ENCODE measurements around the gene TMEM108.

DNA sequence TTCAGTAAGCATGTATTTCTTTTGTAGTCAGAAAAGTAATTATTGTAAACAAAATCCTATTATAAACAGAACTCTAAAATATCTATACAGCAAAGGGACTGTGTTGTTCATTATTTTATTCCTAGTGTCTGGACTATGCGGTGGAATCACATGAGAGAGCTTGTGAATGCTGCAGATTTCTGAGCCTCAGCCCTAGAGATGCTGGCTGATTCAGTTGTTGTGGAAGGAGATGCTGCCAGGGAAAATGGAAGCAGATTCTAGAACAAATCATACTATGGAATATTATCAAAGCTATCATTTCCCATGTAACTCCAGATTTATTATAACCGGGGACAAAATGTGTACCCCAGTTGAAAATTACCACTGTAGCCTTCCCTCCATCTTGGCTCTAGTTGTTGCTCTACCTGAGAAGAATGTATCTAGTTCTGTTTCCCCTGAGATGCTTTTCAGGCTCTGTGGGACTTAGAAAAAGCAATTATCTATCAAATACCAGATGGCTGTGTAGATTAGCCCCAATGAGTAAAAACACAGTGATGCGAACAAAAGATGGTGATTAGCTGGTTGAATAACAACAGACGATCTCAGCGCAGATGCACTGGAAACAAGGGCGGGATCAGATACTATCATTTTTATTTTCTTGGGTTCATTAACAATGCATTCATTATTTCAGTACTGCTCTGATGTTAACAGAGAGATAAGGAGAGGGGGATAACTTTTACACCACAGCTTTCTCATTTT is 131.3 kb downstream of the TMEM108 start:
- TF ChIP-seq, protein P1, sequence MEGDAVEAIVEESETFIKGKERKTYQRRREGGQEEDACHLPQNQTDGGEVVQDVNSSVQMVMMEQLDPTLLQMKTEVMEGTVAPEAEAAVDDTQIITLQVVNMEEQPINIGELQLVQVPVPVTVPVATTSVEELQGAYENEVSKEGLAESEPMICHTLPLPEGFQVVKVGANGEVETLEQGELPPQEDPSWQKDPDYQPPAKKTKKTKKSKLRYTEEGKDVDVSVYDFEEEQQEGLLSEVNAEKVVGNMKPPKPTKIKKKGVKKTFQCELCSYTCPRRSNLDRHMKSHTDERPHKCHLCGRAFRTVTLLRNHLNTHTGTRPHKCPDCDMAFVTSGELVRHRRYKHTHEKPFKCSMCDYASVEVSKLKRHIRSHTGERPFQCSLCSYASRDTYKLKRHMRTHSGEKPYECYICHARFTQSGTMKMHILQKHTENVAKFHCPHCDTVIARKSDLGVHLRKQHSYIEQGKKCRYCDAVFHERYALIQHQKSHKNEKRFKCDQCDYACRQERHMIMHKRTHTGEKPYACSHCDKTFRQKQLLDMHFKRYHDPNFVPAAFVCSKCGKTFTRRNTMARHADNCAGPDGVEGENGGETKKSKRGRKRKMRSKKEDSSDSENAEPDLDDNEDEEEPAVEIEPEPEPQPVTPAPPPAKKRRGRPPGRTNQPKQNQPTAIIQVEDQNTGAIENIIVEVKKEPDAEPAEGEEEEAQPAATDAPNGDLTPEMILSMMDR (IDR thresholded peaks at IDR 0.05), result no peak
- TF ChIP-seq POLR2A (IDR thresholded peaks at IDR 0.05), result no peak
